T47D (cell line): ENCODE results near the gene OTUD3.
"Not testable (repeated sequence)": the region's sequence is repeated elsewhere in the genome, so short reads cannot be mapped to it uniquely, and the experiment has no call there.

Experiments
- DNase-seq, 2 experiments: peaks; one replicate each; pipeline versions ENCODE4 v3.0.0 to v3.0.0-alpha.2; 2011 to 2012; ENCODE audit warnings: low read depth in 1 of 2, low spot score in 1 of 2
- JUND ChIP-seq: IDR thresholded peaks from 2 replicates; pipeline ENCODE4 v1.6.1; 2012; ENCODE audit warnings: low read depth
- in situ Hi-C: cut with HindIII; loops from 2 replicates; pipeline ENCODE4 v1.10.0; 2016; ENCODE audit warnings: low sequenced_read_pairs, low pct_unique_long_range_greater_than_20kb

Gene OTUD3

DNA sequence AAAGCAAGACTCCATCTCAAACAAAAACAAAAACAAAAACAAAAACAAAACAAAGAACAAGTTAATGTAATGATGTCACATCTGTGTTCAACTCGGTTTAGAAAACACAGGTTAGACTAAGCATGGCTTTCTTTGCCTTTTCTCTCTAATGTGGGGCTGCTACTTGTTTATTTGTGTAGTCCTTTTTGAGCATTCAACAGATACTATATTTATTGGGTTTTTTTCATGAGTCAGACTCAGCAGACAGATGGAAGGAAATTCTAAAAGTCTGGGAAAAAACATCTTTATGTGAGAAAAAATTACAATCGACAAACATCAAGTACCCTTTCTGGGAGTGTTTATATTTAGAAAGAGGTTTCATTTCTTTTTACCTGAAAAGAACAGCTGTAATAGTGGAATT is 22.3 kb upstream of the OTUD3 start:
- in situ Hi-C loops = no loop called here
- no peak for DNase-seq
- no peak for TF ChIP-seq JUND

DNA sequence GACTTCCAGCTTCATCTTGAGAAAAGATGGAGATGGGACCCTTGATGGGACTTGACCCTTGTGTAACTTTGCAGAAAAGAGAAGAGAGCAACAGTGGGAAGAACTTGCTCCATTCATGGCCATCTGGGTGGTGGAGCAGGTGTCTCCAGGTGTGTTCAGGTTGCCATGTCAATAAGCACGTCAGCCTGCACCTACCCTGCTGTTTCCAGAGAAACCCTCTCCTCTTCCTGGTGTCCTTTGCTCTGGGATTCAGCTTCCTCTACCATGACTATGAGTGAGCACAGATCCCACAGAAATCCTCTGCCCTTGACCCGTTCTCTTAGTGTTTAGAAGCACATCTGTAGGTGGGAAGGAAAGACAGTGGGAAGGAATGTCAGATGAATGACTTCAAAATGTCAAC is 21.8 kb upstream of the OTUD3 start:
- no peak for TF ChIP-seq JUND
- DNase-seq = no peak

DNA sequence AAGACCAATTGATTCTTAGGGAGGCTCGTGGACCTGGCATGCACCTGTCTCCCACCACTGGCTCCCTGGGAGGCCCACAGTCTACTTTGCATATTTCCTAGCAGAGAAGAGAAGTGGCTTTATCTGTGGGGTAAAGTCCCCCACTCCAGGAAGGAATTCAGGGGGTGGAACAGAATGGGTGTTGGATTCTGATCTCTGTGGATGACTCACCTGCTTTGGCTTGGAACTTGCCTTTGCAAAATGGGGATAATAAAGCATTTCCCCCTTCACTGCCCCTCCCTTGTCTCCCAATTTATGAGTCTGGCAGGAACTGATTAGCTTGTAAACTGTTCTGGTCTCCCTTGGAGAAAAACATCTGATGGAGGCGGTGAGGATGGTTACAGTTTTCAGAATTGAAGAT is 21.2 kb upstream of the OTUD3 start:
- no peak for TF ChIP-seq JUND
- no peak for DNase-seq
- in situ Hi-C loops = no loop called here

More for the DNA sequence above, 21.8 kb upstream of the OTUD3 start:
- in situ Hi-C loops = no loop called here

DNA sequence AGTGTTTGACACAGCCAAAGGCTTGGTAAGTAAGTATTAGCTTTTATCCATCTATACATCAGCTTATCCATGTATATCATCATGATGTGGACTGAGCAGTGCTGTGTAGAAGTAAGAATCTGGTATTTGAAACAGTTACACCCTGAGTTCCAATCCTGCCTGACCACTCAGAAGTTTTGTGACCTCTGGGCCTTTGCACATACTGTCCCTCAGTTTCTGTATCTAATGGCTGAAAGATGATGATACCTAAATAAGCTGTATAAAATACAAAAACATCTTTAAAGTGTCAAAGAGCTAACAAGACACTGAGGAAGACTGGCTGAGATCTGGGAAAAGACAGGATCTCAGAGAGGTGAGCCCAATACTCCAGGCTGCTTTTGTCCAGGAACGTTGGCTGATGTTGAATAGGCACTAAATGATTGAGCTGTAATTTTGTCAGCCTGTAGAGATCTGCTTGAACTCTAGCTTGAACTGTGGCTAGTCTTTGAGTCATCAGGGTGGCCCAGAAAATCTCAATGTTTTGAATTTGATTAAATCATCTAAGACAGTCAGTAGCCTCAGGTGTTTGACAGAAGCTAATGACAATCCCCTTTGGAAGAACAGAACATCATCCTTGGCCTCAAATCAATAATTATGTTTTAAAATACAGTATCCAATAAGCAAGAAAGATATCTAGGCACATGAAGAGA is 20.2 kb upstream of the OTUD3 start:
- no peak for DNase-seq
- no peak for TF ChIP-seq JUND
- in situ Hi-C loops = no loop called here

DNA sequence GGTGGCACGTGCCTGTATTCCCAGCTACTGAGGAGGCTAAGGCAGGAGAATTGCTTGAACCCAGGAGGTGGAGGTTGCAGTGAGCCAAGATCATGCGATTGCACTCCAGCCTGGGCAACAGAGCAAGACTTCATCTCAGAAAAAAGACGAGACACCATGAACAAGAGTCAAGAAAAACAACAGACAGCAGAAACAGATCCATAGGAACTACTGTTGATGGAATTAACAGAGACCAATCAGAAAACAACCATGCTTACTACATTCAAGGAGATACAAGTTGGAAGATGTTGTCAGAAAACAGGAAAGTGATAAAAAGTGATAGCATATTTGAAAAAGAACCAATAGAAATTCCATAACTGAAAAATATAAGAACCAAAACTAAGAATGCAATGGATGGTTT is 19.3 kb upstream of the OTUD3 start:
- no peak for DNase-seq
- in situ Hi-C loops = no loop called here
- TF ChIP-seq JUND = no peak

DNA sequence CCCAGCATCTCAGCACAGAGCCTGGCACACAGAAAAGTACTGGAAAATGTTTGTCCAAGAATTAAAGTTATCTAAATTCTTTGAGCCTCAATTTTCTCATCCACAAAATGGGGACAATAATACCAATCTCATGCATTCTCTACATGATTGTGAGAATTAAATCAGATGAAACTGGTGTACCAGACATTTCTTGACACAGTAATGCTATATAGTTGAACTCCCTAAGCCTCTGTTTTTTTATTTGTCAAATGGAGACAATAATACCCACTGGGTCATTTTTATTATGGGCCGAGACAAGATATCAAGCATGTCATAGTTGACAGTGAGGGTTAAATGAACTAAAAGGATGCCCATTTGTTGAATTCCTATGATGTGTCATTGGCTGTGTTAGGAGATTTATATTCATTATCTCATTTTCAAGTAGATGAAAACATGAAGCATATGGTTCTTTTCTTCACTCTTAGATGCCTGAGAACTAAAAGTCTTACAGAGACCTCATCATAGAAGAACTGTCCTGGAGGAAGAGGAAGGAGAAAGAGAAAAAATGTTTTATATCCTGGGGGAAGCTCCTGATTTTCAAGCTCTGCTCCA is 17.5 kb upstream of the OTUD3 start:
- TF ChIP-seq JUND = no peak
- in situ Hi-C loops = no loop called here
- DNase-seq = no peak

DNA sequence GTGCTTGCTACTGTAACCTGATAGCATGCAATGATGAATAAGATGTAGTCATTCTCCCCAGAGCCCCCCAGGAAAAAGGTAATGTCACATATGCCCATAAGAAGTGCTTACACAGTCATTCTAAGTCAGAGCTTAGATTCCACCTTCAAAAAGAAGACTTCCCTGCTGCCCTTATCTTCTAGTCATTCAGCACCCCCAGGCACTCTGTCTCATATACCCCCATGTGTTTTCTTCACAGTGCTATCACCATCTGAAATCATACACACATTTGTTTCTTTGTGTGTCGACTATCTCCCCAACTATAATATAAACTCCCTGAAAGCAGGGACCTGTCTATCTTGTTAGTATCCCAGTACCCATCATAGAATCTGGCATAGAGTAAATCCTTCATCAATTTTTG is 16.2 kb upstream of the OTUD3 start:
- in situ Hi-C loops = no loop called here
- no peak for DNase-seq
- TF ChIP-seq JUND = no peak

DNA sequence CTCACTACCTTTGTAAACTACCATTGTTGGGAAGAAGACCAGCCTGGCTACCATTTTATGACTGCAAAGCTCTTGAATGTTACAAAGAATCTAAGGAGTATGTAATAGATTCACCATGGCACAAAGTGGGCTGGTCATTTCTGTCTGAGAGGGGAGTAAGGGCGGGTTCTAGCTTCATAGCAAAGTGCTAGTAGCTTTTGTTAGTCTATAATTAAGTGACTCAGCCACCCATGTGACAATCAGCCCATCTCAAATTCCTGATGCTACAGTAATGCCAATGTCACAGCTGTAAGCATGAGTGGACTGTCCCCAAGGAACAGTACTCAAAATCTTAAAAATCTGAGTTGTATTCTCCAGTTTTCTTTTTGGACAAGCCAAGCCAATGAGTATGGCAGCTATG is 15.4 kb upstream of the OTUD3 start:
- no peak for TF ChIP-seq JUND
- in situ Hi-C loops = no loop called here
- peak in 1 of 2 experiments; percentile 26 for DNase-seq

DNA sequence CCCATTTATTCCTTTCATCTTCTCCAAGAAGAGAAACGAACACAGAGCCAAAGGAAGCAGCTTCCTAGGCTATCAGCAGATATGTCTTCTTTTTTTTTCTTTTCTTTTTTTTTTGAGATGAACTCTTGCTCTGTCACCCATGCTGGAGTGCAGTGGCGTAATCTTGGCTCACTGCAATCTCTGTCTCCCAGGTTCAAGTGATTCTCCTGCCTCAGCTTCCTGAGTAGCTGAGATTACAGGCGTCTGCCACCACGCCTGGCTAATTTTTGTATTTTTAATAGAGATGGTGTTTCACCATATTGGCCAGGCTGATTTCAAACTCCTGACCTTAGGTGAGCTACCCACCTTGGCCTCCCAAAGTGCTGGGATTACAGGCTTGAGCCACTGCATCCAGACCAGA is 13.6 kb upstream of the OTUD3 start:
- in situ Hi-C loops, DNase-seq: not testable (repeated sequence)

DNA sequence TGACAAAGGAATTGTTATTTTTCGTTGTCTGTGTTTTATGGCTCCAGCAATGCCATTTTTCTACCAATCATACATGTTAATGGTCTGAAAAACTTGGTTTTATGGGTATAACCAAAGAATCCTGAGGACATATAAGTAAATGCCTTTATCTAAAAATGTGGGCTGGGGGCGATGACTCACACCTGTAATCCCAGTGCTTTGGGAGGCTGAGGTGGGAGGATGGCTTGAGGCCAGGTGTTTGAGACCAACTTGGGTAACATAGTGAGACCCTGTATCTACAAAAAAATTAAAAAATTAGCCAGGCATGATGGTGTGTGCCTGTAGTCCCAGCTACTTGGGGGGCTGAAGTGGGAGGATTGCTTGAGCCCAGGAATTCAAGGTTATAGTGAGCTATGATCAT is 12.7 kb upstream of the OTUD3 start:
- in situ Hi-C loops, DNase-seq: not testable (repeated sequence)

DNA sequence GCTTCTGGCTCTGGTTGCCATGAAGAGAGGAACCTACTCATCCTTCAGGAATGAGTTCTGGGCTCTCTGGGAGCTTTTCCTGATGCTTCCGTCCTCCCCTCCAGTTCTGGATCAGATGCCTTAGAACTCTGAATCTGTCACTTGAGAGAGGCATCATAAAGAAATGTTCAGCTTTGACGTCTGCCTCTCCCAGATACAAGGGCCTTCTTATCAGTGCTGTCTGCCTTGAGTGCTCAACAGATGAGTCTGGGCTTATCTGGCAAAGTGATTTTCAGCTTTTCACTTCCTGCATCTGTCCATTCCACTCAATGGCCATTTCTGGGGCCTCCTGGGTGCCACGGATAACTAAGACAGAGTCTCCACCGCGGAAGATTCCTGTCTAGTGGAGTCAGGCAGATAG is 12.3 kb upstream of the OTUD3 start:
- no peak for DNase-seq
- in situ Hi-C loops = no loop called here

DNA sequence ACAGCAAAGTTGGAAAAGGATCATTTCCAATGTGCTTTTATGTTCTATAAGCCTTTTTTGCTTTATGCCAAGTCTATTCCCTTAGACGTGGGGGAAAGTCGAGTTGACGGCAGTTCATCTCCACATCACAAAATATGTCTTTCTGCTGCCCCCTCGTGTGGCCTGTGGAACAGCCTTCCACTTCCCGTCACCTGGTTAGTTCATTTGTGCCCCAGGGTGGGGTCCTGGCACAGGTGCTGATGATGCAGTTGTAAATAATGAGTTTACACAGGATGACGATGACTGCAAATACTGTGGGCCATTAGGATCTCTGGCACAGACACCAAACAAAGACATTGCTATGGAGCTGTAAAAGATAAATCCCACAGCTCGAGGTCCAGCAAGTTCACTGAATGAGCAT is 10.0 kb upstream of the OTUD3 start:
- DNase-seq = peak; percentile 10 to 77
- in situ Hi-C loops = no loop called here
- no peak for TF ChIP-seq JUND

More for the DNA sequence above, 12.3 kb upstream of the OTUD3 start:
- TF ChIP-seq JUND = no peak

DNA sequence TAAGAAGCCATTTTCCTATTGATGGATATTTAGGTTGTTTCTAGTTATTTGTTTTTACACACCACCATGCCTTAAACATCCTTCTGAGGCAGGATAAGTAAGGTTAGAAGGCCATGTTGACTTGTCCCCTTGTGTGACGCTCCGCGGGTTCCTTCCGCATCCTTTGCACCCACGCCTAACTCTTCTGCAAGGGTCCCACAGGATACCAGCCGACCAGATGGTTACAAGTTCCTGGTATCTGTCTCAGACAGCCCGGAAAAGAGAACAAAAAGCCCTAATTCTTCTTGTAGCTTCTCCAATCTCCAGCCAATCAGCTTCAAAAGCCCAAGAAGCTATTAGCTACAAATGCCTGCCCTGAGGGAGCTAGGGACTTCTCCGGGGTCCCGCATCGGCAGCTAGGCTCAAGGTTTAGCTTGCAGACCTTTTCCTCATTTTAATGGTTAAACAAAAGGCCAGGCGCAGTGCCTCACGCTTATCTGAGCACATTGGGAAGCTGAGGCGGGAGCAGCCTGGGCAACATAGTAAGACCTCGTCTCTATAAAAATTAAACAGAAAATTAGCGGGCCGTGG is 4.9 kb upstream of the OTUD3 start:
- no peak for TF ChIP-seq JUND
- in situ Hi-C loops = no loop called here
- no peak for DNase-seq
